Endodermal cell (in vitro differentiated cells): Measurements from ENCODE around the gene NAALADL2. TPM values are rescaled to one million over a fixed set of nuclear protein-coding genes. Genes with fewer than 3 reads are reported as not detected.

Source experiments
- DNase-seq: peaks from one replicate; pipeline ENCODE4 v3.0.0-alpha.2; 2017
- H3K27ac ChIP-seq: 2 replicates; pipeline ENCODE4 v1.5.1; 2013; ENCODE audit warnings: mild to moderate bottlenecking, low read depth, low read length, moderate library complexity
- H3K27me3 ChIP-seq: 2 replicates; pipeline ENCODE4 v1.6.1; 2013; ENCODE audit warnings: mild to moderate bottlenecking, low read length, moderate library complexity; ENCODE audit not compliant: insufficient read depth, control insufficient read depth, poor library complexity, severe bottlenecking
- H3K36me3 ChIP-seq: 2 replicates; pipeline ENCODE4 v1.7.0; 2013; ENCODE audit warnings: mild to moderate bottlenecking, low read length, moderate library complexity; ENCODE audit not compliant: control insufficient read depth, insufficient read depth
- H3K4me1 ChIP-seq: one replicate; pipeline ENCODE4 v1.7.0; 2013; ENCODE audit warnings: low read length; ENCODE audit not compliant: control insufficient read depth, insufficient read depth
- H3K4me3 ChIP-seq: 2 replicates; pipeline ENCODE4 v1.5.1; 2013; ENCODE audit warnings: mild to moderate bottlenecking, low read length, moderate library complexity
- H3K9ac ChIP-seq: 2 replicates; pipeline ENCODE4 v1.6.1; 2013; ENCODE audit warnings: mild to moderate bottlenecking, low read length, moderate library complexity; ENCODE audit not compliant: poor library complexity, severe bottlenecking; ENCODE audit errors: extremely low read depth
- H3K9me3 ChIP-seq: 2 replicates; pipeline ENCODE4 v1.6.1; 2013; ENCODE audit warnings: mild to moderate bottlenecking, low read length, moderate library complexity; ENCODE audit not compliant: control insufficient read depth
- H3K27ac Mint-ChIP-seq: 2 replicates; pipeline ENCODE4 v1.8.0; 2020; ENCODE audit warnings: mixed read lengths
- H3K27me3 Mint-ChIP-seq: 2 replicates; pipeline ENCODE4 v1.8.0; 2021; ENCODE audit warnings: mild to moderate bottlenecking, mixed read lengths; ENCODE audit not compliant: insufficient read depth
- H3K36me3 Mint-ChIP-seq: 2 replicates; pipeline ENCODE4 v1.8.0; 2020; ENCODE audit warnings: low read depth, mixed read lengths
- H3K4me1 Mint-ChIP-seq: 2 replicates; pipeline ENCODE4 v1.8.0; 2020; ENCODE audit warnings: mixed read lengths
- H3K4me3 Mint-ChIP-seq: 2 replicates; pipeline ENCODE4 v1.8.0; 2020; ENCODE audit warnings: mild to moderate bottlenecking, moderate library complexity, mixed read lengths
- H3K9me3 Mint-ChIP-seq: 2 replicates; pipeline ENCODE4 v1.8.0; 2020; ENCODE audit warnings: mild to moderate bottlenecking, mixed read lengths
- WGBS, 2 experiments: methylation state at CpG; one replicate each; pipeline versions ENCODE4 v1.1.5 to v1.1.7; 2013; ENCODE audit warnings: missing lambda C conversion rate in 2 of 2, mixed read lengths in 1 of 2; ENCODE audit not compliant: insufficient coverage in 1 of 2, insufficient read length in 1 of 2; 5-methylcytosine and 5-hydroxymethylcytosine counted together
- total RNA-seq, 2 donors: library from RNA; stranded (reverse); fragmentation: NEBNext Ultra II Directional in 1 of 2; extraction: Animal tissue kit (Norgen Biotek cat#: 25700) in 1 of 2; gene quantifications; 2 replicates in 1 of 2; 3 replicates in 1 of 2; pipeline ENCODE4 v1.2.1, GENCODE V29; 2021
- TF ChIP-seq, protein P1 (sequence below): fragments of 200-600 bp; sonication (generic); conservative IDR thresholded peaks from 2 replicates; pipeline ENCODE4 v1.5.0; 2021; ENCODE audit warnings: antibody characterized with exemption, mild to moderate bottlenecking

NAALADL2 gene
- total RNA-seq, 2 donors from 2014 or later: 1.6 to 1.8 TPM

DNA sequence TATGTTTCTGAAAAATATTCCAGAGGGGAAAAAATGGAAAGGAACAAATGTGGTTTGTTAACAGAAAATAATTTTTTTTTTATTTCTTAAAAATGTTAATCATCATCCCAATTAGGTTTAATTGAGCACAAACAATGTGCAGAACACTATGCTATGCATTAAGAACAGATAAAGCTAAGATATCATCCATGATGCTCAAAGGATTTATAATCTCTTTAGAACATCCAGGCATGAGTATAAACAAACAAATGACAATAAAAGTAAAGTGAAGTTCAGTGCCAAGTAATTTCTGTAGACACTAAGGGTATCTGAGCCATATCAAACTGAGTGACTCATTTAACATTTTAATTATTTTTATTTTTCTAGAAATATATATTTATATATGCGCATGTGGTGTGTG is 732.2 kb downstream of the NAALADL2 start:
- WGBS, 2 experiments: no CpG with 5 or more reads among the region's 1 CpG
- no peaks in the 10 kb centered on the region for H3K36me3 ChIP-seq
- no peak overlapping the region for H3K9ac ChIP-seq
- no peak for DNase-seq
- H3K4me3 ChIP-seq: no peak overlapping the region
- no peaks in the 10 kb centered on the region for H3K27me3 ChIP-seq
- H3K4me1 Mint-ChIP-seq: no peaks in the 10 kb centered on the region
- no peaks in the 10 kb centered on the region for H3K9me3 ChIP-seq
- H3K27me3 Mint-ChIP-seq: no peaks in the 10 kb centered on the region
- no peaks in the 10 kb centered on the region for H3K4me1 ChIP-seq
- TF ChIP-seq, protein P1, sequence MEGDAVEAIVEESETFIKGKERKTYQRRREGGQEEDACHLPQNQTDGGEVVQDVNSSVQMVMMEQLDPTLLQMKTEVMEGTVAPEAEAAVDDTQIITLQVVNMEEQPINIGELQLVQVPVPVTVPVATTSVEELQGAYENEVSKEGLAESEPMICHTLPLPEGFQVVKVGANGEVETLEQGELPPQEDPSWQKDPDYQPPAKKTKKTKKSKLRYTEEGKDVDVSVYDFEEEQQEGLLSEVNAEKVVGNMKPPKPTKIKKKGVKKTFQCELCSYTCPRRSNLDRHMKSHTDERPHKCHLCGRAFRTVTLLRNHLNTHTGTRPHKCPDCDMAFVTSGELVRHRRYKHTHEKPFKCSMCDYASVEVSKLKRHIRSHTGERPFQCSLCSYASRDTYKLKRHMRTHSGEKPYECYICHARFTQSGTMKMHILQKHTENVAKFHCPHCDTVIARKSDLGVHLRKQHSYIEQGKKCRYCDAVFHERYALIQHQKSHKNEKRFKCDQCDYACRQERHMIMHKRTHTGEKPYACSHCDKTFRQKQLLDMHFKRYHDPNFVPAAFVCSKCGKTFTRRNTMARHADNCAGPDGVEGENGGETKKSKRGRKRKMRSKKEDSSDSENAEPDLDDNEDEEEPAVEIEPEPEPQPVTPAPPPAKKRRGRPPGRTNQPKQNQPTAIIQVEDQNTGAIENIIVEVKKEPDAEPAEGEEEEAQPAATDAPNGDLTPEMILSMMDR: no peak
- H3K9me3 Mint-ChIP-seq: peaks cover 17% of the 10 kb centered on the region
- H3K36me3 Mint-ChIP-seq: no peaks in the 10 kb centered on the region
- no peak overlapping the region for H3K27ac ChIP-seq
- H3K27ac Mint-ChIP-seq: no peak overlapping the region
- no peak overlapping the region for H3K4me3 Mint-ChIP-seq

DNA sequence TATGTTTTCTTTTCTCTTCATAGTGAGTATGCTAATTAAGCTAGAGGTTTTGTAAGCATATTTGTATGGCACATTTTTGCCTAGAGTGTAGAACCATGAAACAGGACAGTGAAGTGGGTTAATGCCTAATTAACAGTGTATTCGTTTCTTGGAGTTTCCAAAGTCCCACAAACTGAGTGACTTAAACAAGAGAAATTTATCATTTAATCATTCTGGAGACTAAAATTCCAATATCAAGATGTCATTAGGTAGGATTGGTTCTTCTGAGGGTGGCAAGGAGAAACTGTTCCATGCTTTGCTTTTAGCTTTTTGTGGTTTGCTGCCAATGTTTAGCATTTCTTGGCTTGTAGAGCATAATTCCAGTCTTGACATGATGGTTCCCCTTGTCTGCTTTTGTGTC is 734.2 kb downstream of the NAALADL2 start:
- no peaks in the 10 kb centered on the region for H3K27me3 Mint-ChIP-seq
- no peaks in the 10 kb centered on the region for H3K4me1 Mint-ChIP-seq
- Histone ChIP-seq H3K27ac (no peak overlapping the region), H3K27me3 (no peaks in the 10 kb centered on the region), H3K9me3 (no peaks in the 10 kb centered on the region), H3K4me1 (no peaks in the 10 kb centered on the region), H3K36me3 (no peaks in the 10 kb centered on the region), H3K9ac (no peak overlapping the region), H3K4me3 (no peak overlapping the region)
- DNase-seq: no peak
- peaks cover 17% of the 10 kb centered on the region for H3K9me3 Mint-ChIP-seq
- 88 to 100% methylated on average over 1 of the region's 1 CpG for WGBS, 2 experiments
- no peaks in the 10 kb centered on the region for H3K36me3 Mint-ChIP-seq
- H3K4me3 Mint-ChIP-seq: no peak overlapping the region
- no peak overlapping the region for H3K27ac Mint-ChIP-seq
- TF ChIP-seq, protein P1: no peak

DNA sequence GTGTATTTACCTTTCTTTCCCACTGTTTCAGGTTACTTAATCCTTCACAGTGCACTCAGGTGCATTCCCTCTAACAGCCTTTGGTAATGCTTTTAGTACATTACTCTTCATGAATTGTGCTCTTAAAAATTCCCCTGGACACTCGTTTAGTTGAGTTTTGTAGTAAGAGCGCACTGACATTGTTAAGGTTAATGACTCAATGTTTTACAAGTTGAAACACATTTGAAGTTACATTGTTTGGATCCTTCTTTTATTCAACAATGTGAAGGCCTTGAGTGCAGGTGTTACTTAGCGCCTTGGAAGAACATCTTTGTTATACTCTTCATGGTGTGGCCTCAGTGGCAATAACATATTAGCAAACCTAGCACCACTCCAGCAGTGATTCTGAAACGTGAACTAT is 739.6 kb downstream of the NAALADL2 start:
- Mint-ChIP-seq H3K4me1 (no peaks in the 10 kb centered on the region), H3K9me3 (peaks cover 15% of the 10 kb centered on the region), H3K27me3 (no peaks in the 10 kb centered on the region), H3K4me3 (no peak overlapping the region), H3K27ac (no peak overlapping the region), H3K36me3 (no peaks in the 10 kb centered on the region)
- Histone ChIP-seq H3K27me3 (no peaks in the 10 kb centered on the region), H3K27ac (no peak overlapping the region), H3K9me3 (no peaks in the 10 kb centered on the region), H3K36me3 (no peaks in the 10 kb centered on the region), H3K4me3 (no peak overlapping the region), H3K4me1 (no peaks in the 10 kb centered on the region), H3K9ac (no peak overlapping the region)
- 91% methylated on average over 4 of the region's 4 CpGs; no CpG with 5 or more reads in 1 of the 2 experiments for WGBS, 2 experiments
- TF ChIP-seq, protein P1: no peak
- DNase-seq: no peak
